GM12875 (cell line): ENCODE data around the gene PTRH1.

ENCODE experiments used
- H3K4me3 ChIP-seq: one replicate; pipeline ENCODE4 v1.5.1; 2011; ENCODE audit warnings: low read depth, low read length, control low read depth
- TF ChIP-seq, protein P1 (sequence below): IDR thresholded peaks from 2 replicates; pipeline ENCODE4 v1.5.1; 2011; ENCODE audit warnings: low read depth, mild to moderate bottlenecking, control low read depth, inconsistent platforms, low read length, moderate library complexity, borderline replicate concordance; ENCODE audit not compliant: insufficient read depth

The PTRH1 gene

DNA sequence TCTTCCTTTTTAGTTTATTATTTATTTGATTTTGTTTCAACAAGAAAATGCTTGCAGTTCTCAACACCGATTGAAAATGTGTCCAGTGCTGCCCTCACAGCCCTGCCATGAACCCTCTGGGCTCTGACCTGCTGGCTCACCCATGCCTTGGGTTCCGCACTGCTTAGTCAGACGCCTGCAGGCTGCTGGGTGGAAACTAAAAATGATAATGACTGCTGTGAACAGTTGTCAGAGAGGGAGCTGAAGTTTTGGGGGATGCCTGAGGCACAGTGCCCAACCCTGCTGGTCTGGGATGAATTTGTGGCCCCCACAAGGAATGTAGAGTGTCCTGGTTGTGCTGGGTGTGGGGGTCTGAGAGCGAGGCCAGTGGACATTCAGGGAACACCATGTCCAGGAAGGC, 30.9 kb downstream of the PTRH1 start:
- TF ChIP-seq, protein P1, sequence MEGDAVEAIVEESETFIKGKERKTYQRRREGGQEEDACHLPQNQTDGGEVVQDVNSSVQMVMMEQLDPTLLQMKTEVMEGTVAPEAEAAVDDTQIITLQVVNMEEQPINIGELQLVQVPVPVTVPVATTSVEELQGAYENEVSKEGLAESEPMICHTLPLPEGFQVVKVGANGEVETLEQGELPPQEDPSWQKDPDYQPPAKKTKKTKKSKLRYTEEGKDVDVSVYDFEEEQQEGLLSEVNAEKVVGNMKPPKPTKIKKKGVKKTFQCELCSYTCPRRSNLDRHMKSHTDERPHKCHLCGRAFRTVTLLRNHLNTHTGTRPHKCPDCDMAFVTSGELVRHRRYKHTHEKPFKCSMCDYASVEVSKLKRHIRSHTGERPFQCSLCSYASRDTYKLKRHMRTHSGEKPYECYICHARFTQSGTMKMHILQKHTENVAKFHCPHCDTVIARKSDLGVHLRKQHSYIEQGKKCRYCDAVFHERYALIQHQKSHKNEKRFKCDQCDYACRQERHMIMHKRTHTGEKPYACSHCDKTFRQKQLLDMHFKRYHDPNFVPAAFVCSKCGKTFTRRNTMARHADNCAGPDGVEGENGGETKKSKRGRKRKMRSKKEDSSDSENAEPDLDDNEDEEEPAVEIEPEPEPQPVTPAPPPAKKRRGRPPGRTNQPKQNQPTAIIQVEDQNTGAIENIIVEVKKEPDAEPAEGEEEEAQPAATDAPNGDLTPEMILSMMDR, result no peak
- H3K4me3 ChIP-seq, result no peak overlapping the region

DNA sequence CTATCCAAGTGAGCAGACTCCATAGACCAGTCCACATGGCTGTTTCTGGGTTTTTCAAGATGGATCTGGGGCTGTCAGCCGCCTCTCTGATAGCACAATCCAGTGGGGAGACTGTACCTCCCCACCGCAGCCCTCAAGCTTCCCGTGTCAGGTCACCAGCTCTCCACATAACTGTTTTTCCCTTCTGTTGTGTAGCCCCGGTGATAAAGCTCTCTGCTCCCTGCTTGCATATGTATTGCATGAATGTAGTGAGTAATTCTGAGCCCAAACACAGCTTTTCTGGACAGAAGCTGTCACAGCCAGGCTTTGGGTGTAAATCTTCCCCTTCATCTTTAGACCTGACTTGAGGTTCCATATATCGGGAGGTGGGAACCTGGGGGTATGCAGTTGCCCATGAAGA, 31.7 kb downstream of the PTRH1 start:
- TF ChIP-seq, protein P1, result no peak
- H3K4me3 ChIP-seq, result no peak overlapping the region

DNA sequence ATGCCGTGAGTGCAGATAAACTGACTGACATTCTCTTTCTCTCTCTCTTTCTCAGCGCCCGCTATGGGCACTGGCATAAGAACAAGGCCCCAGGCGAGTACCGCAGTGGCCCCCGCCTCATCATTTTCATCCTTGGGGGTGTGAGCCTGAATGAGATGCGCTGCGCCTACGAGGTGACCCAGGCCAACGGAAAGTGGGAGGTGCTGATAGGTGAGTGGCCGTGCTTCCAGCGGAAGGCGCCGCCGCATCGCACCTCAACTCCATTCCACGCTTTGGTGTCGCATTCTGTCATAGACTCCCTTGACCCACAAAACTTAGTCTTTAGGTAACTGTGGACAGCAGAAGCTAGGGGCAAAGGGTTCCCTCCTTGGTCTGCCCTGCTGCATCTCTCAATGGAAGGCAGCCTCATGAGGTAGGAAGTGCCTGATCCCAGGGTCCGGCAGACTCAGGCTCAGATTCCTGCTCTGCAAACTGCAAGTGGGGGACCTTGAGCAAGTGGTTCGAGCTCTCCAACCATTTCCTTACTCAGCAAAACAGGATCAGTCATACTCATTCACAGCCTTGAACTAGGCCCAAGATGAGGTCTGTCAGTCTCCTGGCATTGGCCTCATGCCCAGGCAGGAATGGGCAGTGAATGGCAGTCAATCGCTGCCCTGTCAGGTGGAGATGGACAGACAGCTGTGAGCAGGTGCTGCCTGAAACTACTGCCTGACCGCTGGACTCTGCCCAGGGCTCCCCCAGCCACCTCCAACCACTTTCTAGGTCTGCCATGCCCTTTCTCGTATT, 32.9 kb downstream of the PTRH1 start:
- no peak overlapping the region for H3K4me3 ChIP-seq
- TF ChIP-seq, protein P1, result no peak

DNA sequence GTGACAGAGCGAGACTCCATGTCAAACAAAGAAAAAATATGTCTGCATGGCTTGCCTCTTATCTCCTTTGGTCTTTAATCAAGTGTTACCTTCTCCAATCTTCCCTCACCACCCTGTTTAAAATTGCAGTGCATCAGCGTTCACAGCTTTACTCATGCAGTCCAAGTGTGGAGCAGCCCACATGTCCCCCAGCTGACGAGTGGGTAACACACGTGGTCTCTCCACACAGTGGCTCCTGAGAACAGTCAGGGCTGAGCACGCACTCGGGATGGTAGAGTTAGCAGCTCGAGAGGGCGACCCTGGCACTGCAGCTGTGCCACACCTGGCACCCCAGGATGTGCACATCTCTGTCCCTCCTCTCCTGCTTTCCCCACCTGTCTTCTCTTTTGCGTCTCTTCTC, 34.6 kb downstream of the PTRH1 start:
- no peak overlapping the region for H3K4me3 ChIP-seq
- TF ChIP-seq, protein P1, result no peak

- H3K4me3 ChIP-seq, result no peak overlapping the region
- TF ChIP-seq, protein P1, result no peak
Observed at GRCh38 chr9:127680226-127680625, 35.2 kb downstream of the PTRH1 start.

GRCh38 chr9:127679506-127679905, 36.0 kb downstream of the PTRH1 start:
- TF ChIP-seq, protein P1, result no peak
- no peak overlapping the region for H3K4me3 ChIP-seq

GRCh38 chr9:127676638-127677037, 38.8 kb downstream of the PTRH1 start:
- TF ChIP-seq, protein P1, result no peak
- H3K4me3 ChIP-seq, result no peak overlapping the region
